ENCODE data around the gene MORN1. TPM values are rescaled to one million over a fixed set of nuclear protein-coding genes. Genes with fewer than 3 reads are reported as not detected.

MORN1 gene
- total and polyA plus RNA-seq, 3 donors from 2014 or later: 30.4 to 34.5 (median 30.9) TPM

DNA sequence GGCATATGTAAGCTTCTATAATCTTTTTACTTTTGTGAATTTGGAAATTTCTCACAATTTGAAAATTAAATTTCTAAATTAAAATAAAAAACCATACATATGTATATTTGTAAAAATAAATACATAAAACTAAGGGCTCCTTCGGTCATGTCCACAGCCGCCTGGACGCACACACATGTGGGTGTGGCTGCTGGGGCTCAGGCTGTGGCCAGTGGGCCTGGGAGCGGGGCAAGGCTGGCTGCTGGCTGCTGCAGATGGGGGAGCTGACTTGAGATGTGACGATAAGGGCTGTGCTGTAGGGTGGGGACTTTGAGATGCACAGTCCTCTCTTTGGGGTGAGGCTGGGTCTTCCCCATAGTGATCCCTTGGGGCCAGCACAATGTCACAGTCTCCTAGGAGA, 5.1 kb upstream of the MORN1 start:
- no peak overlapping the region for H3K27ac ChIP-seq
- H3K9me3 ChIP-seq: no peaks in the 10 kb centered on the region
- intact Hi-C loops (cut with DNase I; ENCODE audit: low total_unique reads): no loop called here
- H3K4me3 ChIP-seq: no peak overlapping the region
- no peaks in the 10 kb centered on the region for H3K36me3 ChIP-seq (ENCODE audit: low read depth, missing control alignments)
- WGBS, 2 donors: 88 to 91% methylated on average over 5 of the region's 5 CpGs
- peaks cover 16% of the 10 kb centered on the region for H3K4me1 ChIP-seq
- TF ChIP-seq POLR2A (IDR thresholded peaks at IDR 0.05): no peak
- TF ChIP-seq, protein P1, sequence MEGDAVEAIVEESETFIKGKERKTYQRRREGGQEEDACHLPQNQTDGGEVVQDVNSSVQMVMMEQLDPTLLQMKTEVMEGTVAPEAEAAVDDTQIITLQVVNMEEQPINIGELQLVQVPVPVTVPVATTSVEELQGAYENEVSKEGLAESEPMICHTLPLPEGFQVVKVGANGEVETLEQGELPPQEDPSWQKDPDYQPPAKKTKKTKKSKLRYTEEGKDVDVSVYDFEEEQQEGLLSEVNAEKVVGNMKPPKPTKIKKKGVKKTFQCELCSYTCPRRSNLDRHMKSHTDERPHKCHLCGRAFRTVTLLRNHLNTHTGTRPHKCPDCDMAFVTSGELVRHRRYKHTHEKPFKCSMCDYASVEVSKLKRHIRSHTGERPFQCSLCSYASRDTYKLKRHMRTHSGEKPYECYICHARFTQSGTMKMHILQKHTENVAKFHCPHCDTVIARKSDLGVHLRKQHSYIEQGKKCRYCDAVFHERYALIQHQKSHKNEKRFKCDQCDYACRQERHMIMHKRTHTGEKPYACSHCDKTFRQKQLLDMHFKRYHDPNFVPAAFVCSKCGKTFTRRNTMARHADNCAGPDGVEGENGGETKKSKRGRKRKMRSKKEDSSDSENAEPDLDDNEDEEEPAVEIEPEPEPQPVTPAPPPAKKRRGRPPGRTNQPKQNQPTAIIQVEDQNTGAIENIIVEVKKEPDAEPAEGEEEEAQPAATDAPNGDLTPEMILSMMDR (IDR thresholded peaks at IDR 0.05): no peak
- no peaks in the 10 kb centered on the region for H3K27me3 ChIP-seq
- no peak for DNase-seq

DNA sequence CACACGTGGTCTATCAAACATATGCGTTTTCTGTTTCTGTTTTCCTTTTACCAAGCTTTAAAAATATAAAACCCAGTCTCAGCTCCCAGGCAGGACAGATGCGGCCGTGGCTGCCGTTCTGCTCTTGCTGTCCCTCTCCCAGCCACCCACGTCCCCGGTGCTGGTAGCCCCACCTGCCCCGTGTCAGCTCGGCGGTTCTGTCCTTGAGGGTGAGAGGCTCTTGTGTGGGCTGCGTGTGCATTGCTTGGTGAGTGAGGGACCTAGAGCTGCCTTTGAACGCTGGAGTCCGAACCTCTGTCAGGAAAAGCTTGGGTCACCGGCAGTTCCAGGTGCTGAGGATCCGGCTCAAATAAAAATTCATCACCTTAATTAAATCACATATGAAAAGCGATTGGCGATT, 4.7 kb upstream of the MORN1 start:
- Histone ChIP-seq H3K27me3 (no peaks in the 10 kb centered on the region), H3K9me3 (no peaks in the 10 kb centered on the region), H3K4me1 (peaks cover 16% of the 10 kb centered on the region), H3K27ac (no peak overlapping the region), H3K4me3 (no peak overlapping the region), H3K36me3 (ENCODE audit: low read depth, missing control alignments) (no peaks in the 10 kb centered on the region)
- intact Hi-C loops (cut with DNase I; ENCODE audit: low total_unique reads): no loop called here
- DNase-seq: no peak
- WGBS, 2 donors: 67 to 74% methylated on average over 17 of the region's 17 CpGs
- TF ChIP-seq, protein P1 (IDR thresholded peaks at IDR 0.05): no peak
- no peak for TF ChIP-seq POLR2A (IDR thresholded peaks at IDR 0.05)

- 83 to 85% methylated on average over 8 to 10 of the region's 10 CpGs for WGBS, 2 donors
- H3K27me3 ChIP-seq: no peaks in the 10 kb centered on the region
- intact Hi-C loops (cut with DNase I; ENCODE audit: low total_unique reads): no loop called here
- H3K36me3 ChIP-seq (ENCODE audit: low read depth, missing control alignments): no peaks in the 10 kb centered on the region
- H3K4me3 ChIP-seq: no peak overlapping the region
- no peaks in the 10 kb centered on the region for H3K9me3 ChIP-seq
- TF ChIP-seq, protein P1 (IDR thresholded peaks at IDR 0.05): no peak
- no peak for TF ChIP-seq POLR2A (IDR thresholded peaks at IDR 0.05)
- H3K4me1 ChIP-seq: peaks cover 23% of the 10 kb centered on the region
- no peak overlapping the region for H3K27ac ChIP-seq
- no peak for DNase-seq
Observed at GRCh38 chr1:2395245-2395644, 3.9 kb upstream of the MORN1 start.

DNA sequence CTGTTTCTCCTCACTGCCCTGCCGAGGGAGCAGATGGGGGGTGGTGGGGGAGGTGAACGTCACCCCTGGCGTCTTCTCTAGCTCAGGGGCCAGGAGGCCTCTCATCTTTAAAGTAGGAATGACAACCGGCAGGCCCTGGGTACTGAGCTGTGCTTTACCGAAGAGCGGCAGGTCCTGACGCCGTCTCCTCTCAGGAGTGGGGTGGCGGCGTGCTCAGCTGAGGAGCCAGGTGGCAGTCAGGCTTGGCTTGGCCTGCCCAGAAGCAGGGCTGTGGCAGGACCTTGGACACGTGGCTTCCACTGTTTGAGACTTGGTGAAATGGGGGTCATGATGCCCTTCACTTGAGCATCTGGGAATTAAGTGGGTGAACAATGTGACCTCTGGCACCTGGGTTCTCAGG, 3.4 kb upstream of the MORN1 start:
- Histone ChIP-seq H3K27ac (no peak overlapping the region), H3K27me3 (no peaks in the 10 kb centered on the region), H3K4me1 (peaks cover 25% of the 10 kb centered on the region), H3K36me3 (ENCODE audit: low read depth, missing control alignments) (no peaks in the 10 kb centered on the region), H3K4me3 (no peak overlapping the region), H3K9me3 (no peaks in the 10 kb centered on the region)
- intact Hi-C loops (cut with DNase I; ENCODE audit: low total_unique reads): no loop called here
- TF ChIP-seq POLR2A (IDR thresholded peaks at IDR 0.05): no peak
- TF ChIP-seq, protein P1 (IDR thresholded peaks at IDR 0.05): no peak
- DNase-seq: no peak
- 79 to 80% methylated on average over 11 of the region's 11 CpGs for whole genome bisulfite sequencing, 2 donors

DNA sequence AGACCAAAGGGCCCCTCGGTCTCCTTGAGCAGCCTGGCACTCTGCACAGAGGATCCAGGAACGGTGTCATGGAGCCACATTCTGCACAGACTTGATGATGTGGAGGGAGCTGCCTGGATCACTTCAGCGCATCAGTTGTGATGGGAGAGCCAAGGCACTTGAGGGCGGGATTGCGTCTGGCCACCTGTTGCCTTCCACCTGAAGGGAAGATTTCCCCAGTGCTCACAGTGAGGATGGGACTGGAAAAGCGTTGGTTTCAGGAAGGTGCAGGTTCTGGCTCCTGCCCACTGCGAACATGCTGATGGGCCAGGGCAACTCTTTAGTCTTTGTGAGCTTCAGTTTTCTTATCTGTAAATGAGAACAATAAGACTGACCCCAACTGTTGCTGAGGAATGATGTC, 2.9 kb upstream of the MORN1 start:
- 90 to 94% methylated on average over 7 of the region's 7 CpGs for WGBS, 2 donors
- H3K36me3 ChIP-seq (ENCODE audit: low read depth, missing control alignments): no peaks in the 10 kb centered on the region
- no peaks in the 10 kb centered on the region for H3K9me3 ChIP-seq
- no peak for DNase-seq
- H3K27me3 ChIP-seq: no peaks in the 10 kb centered on the region
- peaks cover 25% of the 10 kb centered on the region for H3K4me1 ChIP-seq
- TF ChIP-seq, protein P1 (IDR thresholded peaks at IDR 0.05): no peak
- no peak for TF ChIP-seq POLR2A (IDR thresholded peaks at IDR 0.05)
- intact Hi-C loops (cut with DNase I; ENCODE audit: low total_unique reads): no loop called here
- no peak overlapping the region for H3K27ac ChIP-seq
- H3K4me3 ChIP-seq: no peak overlapping the region

Data from testis (tissue), 3 donors.